NCI-H774 (cell line): ENCODE results near the gene DST.

ENCODE experiments used
- DNase-seq: peaks from one replicate; lab custom pipeline; 2025; lab: John Stamatoyannopoulos, UW

The DST gene

DNA sequence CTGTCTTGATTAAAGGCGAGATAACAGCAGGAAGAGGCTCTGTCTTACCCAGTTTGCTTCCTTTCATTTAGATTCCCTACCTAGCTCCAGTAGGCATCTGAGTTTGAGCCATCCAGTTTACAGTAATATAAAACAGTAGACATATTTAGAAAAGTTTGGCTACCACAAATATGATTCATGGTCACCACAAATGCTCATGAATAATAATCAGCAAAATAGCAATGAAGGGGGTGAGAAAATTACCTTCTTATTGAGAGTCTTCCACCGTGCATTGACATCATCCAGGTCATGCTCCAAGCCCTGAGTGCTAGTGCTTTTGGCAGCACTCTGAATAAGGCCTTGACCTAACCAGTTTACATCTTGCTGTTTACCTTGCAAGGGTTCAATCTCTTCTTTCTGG is 106.2 kb downstream of the DST start:
- no peak for DNase-seq

DNA sequence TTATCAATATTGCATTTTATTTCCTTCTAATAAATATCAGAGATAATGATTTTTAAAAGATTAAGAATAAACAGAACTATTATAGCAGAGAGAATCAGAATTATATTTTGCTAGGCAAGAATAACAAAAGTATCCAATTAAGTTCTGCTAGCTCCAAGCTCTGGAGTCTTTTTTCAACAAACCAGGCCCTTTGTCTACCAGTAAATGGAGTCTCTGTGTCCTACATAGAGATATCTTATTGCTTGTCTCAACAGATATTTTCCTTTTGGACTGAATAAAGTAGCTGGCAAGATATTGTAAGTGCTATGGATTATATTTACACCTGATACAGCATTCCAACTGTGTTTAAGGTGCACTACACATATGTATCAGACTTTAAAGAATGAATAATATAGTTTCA is 107.1 kb downstream of the DST start:
- DNase-seq = no peak

DNA sequence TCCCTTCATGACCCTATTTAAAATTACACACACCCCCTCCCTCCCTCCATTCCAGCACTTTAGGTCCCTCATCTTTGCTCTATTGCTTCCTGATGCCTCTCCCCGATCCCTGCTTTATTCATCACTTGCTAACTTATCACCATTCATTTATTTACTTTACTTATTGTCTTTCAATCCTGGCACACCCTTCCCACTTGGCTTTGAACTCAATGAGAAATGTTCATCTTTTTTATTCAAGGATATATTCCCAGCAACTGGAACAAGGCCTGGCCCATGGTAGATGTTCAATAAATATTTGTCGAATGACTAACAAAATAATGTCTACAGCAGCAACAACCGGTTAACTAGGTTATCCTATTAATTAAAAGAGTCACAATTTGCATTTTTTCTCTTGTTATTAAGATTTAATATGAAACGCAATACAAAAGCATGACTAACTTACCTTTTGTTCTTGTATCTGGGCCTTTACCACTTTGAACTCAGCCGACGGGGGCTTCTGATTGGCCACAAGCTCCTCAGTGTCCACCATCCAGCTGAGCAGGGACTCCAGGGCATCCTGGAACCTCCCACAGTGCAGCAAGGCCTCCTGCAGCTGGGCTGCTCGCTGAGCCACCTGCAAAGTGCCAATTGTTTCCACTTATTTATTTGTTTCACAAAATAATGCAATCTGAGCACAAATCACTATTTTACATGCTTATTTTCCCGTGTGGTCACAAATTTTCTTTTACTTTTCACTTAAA is 107.8 kb downstream of the DST start:
- no peak for DNase-seq

DNA sequence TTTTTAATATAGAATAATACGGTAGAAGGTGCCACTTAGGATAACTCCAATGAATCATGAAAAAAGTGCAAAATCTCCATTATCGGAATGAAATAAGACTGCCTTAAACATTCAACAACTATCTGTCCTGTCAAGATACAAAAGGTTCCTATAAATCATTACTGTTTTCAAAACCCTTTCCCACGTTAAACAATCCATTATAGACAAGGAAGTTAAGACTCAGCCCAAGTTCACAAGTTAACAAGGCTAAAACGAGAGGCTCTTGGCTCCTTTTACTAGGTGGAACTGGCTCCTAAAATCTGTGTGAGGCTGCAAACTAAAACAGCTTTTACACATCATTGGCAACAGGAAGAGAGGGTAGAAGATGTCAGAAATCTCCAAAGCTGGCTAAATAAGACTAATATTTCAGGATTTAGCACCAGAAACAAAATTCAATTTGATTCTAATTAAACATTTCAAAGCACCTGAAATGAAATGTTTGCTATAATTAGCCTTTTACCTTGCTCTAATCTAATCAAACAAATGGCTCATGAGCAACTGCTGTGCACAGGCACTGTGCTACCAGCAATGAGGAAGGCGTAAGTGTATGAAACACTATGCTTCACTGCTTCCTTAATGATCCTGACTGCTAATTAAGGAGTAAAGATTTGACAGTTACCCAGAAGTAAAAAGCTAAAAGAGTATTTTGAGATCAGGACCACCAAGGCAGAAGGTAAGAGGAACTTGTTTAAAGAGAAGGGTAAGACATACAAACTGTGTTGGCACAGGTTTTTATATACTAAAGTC is 109.7 kb downstream of the DST start:
- no peak for DNase-seq

DNA sequence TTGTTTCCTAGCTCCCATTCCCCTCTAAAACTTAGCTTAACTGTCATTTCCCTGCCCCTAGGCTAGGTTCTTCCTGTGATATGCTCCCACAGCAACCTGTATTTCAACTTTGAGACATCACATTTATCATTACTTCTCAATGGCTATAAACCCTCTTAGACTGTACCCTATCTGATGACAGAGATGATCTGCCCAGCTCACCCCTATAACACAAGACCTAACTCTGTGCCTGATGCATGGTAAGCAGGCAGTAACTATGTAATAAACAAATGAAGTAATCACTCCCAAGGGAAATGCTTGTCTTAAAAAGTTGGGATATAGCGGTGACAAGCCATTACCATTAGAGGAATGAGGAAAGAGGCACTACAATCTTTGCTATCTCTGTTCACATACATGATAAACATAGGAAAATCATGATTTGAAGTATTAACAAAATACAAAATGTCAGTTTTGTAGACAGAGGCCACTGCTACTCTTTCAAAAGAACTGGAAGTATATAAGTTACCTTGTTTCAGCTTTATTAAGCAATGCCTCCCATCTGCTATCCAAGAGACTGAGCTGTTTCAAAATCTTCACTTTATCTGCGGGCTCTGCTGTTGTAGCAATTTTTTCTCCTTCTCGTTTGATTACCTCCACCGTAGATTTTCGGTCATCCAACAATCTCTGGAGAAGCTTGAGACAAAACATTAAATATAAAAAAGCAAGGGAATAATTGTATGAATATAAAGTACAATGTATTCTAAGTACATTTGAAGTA is 110.7 kb downstream of the DST start:
- DNase-seq = no peak

DNA sequence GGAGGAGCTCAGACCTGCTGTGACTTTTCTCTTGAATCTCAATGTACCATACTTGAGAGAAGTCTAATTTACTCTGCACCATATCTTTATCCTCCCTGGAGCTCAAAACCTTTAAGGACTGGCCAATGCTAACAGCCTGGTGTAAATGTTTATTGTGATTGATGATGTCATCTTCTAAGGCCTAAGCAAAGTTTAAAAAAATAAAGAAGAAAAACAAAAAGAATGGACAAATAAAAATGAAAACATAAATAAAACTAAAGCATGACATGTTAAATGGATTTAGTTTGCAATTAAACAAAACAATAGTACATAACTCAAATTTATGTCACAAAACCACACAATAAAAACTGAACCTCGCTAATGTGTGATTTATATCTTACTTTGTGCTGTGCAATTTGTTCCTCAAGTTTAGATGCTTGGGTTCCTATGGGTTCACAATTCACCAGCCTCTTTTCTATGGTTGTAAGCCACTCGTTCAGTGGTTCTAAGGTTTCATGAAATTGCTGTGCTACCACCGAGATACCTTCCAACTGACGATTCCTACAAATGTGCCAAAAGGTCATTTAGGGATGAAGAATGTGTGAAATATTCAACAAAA is 113.0 kb downstream of the DST start:
- DNase-seq = no peak

DNA sequence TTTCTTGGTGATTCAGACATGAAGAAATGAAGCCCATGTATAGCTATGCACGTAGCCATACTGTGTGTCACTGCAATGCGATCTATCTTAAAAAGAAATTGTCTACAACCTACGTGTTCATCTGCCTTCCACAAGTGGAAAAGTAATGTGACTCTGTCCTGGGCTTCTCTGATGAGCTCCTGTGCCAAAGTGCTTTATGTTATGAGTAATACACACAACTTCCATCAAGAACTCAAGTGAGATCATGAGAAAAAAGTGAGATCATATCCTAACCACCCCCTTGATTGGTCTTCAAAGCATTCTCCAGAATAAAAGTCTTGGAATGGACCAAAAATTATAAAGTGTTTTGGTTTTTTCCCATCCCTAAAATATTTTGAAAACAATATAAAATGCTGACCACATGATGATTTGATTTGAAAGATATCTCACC is 114.3 kb downstream of the DST start:
- DNase-seq = no peak

DNA sequence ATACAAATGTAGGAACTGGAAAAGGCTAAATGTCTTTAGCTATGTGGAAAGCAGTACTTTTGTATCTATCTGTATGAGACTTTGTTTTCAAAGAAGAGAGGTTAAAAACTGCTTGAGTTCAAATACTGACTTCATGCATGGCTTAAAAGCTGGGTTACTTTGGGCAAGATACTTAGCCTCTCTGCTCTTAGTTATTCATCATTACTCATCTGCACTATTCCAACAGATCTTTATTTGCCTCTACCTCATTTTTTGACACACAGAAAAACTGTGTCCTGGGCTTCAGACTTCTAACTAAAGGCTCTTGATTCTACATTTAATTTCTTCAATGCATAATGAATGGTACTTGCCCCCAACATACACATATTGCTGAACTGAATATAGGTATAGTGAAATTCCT is 114.8 kb downstream of the DST start:
- no peak for DNase-seq

DNA sequence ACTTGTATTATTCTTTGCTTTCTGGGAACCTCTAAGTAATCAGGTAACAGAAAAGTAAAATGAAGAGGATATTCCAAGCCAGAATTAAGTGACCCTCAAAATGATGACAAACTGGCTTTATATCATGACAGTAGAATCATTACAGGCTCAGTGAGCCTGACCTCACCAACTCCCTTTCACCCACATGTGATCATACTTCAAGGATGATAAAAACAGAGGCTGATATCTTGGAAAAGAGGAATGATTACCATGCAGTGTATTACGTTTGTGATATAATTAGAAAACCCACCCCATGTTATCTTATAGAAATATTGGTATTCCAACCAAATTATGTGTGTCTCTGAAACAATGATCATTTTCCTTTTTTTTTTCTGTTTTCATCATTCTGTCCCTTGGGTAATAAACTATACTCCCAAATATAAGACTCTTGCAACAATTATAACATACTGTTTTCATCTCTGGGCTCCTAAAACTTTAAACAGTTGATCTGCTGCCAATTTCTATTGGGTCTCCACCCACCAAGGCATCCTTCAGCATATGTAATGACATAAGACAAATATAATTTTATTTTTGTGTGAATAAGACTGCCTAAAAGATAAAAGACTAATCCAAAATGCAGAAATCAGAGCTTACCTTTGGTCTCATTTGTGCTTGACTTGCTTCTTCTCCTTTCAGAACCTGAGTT is 115.7 kb downstream of the DST start:
- no peak for DNase-seq

DNA sequence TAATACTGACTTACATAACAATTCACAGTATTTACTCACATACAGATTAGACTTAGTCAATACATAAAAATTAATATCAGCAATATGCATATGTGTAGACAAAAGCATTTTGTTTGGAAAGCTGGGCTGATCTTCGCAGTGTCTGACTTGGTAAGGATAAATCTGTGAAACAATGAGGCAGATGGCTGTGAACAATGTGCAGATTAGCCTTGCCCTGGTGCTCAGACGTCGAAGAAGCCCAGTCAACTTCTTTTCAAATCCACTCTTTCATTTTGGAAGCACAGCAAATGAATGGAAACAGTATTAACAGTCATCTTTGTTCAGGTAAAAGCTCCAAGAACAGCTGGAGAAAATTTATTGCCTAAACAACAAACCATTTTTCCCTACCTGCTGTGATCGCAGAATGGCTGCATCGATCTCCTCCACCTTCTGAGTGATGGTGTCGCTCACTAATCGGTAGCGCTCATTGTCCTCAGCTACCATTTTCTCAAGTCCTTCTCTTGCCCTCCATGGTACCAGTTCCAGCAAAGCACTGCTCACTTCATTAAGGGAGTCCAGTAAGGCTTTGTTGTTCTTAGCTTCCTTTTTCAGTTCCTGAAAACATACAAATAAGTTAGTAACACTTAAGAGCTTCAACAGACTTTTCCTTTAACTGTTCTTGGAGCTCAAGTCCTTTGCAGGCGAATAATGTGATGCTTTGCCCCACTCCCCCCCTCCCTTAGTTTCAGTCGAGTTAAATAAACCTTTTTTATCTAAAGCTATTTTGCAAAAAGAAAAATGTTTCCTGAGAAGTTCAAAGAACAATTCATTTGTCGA is 116.5 kb downstream of the DST start:
- DNase-seq = no peak

DNA sequence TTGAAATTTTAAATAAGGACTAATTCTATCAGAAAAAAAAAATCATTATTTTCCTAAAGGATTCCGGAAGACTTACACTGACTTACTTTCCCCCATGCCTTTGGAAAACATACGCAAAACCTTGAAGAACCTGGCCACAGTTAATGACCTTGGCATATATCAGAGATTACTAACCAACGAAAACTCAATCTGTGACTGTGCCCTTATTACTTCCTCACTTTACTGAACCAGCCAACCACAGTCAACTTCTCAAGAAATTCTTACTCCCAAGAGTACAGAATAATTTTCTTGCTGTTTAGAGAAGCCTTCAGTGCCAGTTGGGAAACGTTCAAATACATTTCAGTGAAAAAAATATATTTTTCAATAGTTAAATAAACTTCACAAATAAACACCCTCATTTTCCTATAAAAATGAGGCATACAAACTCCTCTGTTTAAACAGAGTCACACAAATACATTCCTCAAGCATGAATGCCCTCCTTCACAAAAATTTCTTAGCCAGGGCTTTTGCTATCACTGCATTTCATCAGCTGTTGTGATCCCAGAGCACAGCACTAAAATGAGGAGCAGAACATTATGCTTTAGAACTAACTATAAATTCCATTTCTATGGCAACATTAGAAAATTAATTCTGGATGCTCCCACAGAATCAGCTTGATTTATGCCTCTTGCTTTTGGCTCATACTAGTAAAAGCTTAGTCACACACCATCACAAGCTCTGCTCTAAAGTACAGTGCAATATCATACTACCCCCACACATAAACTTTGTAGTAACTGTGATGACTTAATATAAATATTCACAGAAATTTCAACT is 117.6 kb downstream of the DST start:
- DNase-seq = no peak

DNA sequence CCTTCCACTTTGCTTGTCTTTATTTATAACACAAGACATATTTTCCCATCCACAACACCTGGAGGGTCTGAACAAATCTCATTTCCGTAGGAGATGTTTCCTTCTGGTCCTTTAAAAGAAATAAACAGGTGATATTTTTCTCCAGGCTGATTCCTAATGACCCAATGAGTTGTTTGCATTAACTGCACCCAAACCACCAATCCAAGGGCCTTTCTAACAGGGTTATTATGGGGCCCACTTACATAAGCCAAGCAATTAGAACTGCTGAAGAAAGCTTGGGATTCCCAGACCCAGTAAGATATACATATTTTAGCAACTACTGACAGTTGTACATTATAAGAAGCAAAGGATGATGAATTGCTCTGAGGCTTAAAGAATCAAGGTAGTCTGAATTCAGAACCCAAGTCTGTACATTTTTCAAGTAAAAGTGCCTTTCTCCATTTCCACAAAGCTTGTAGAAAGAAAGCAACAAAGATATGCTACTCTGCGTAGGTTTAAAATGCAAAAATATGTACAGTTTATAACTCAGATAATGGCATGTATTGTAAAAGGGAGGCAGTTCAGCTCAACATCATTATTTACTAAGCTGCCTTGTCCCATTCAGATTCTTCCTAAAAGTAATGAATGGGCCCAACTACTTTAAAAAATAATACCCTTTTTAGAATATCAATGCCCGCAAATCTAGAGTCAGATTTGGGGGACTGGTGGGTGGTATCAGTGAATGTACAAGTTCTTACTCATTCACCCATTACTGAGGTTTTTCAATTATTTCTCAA is 120.0 kb downstream of the DST start:
- no peak for DNase-seq

DNA sequence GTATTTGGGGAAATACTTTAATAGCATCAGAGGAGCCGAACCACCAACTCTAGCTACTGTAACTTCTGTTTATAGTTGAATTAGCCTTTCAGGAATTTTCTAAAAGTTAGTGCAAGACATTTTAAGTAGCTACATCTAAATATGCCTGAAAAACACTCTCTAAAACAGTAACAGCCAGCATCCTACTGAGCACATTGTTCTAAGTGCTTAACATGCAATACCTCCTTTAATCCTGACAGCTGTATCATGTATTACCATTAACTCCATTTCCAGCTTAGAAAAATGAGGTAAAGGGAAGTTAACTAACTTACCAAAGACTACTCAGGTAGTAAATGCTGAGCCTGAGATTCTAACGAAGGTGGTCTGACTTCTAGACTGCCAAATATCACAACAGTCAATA is 120.7 kb downstream of the DST start:
- no peak for DNase-seq

DNA sequence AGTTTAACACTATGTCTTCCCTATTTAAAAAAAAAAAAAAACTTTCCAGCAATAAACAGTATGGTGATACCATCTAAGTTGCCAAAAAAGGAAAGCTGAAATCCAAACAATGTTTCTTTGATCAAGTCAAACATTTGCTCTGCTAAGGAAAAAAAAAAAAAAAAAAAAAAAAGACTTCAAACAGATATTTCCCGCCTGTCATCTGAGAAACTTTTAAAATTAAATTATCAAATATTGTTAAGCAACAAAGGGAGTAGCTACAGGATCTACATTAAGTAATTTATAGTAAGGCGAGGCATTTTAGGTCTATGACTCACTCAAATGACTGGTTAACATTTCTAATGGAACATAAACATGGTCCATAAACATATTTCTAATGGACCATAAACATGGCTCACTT is 121.2 kb downstream of the DST start:
- DNase-seq = no peak

DNA sequence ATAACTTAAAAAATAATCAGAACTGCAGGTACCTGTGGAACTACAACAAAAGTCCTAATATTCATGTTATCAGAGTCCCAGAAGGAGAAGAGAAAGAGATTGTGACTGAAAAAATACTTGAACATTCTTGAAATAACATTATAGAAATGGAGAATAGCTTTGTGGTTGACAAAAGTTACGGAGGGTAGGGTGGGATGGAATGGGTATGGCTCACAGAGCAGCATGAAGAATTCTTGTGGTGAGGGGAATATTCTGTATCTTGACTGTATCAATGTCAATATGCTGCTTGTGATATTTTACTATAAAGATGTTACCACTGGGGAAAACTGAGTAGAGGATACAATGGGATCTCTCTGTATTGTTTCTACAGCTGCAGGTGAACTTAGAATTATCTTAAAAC is 122.5 kb downstream of the DST start:
- no peak for DNase-seq

DNA sequence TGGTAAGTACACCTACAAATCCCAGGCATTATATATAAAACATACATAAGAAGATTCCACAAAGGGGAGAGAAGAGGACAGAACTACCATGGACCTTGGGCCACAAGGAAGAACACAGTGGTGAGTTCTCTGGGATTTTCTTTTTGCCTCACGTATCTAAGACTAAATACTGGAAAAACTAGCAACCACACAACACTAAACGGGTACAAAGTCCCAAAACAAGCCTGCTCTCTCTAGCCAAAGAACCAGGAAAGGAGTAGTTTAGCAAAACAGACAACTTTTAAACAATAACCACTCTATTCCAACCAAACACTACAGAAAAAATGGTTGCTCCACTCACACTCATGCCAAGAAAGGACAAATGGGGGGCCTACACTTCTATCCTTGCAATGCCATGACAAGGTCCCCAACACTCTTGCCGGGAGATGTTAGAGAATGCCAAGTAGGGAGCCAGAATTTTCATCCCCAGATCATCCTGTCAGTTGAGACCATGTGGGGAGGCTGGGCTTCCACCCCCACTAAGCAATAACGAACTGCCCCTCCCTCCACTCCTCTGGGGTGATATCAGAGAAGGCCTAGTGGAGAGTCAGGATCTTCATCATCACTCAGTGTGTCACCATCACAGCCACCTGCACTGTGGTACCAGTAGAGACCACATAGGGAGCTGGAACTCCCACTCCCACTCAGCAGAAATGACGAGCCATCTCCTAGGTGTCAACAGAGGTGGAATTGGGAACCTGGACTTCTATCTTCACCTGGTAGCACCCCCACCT is 123.5 kb downstream of the DST start:
- DNase-seq = no peak

DNA sequence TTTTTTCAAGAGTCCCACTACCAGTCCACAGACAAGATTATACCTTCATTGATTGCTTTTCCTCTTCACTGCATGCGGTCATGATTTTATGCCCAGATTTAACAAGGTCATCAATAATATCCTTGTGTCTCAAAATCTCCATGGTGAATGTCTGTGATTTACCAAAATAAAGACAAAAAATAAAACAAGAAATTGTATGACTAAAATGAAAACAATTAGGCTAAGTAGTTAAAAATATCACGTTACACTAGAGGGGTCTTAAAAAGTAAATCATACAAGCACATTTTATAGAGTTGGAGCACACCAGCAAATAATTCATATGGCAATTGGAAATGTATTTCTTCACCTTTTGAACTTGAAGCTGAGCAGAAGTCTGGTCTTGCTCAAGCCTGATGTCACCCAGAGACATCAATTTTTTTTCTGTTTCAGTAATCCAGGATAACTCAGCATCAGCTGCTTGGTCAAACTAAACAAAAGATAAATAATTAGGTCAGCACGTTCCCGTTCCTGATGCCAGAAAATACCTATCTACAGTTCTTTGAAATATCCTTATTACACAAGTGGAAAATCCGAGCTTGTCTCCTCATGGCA is 125.4 kb downstream of the DST start:
- peak; percentile 59 for DNase-seq

DNA sequence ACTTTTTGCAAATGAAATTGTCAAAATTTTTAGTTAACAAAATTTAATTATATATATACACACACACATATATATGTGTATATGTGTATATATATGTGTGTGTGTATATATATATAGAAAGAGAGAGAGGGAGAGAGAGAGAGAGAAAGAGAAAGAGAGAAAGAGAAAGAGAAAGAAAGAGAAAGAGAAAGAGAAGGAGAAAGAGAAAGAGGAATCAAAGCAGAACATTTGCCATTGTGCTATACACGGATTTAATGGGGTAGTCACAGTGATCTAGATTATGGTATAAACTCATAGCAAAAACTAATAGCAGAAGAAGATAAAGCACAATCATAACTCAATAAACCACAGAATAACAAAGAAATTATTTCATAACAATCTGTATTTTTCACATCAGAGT is 126.7 kb downstream of the DST start:
- DNase-seq = no peak
